ENCODE results near the gene FTL. TPM values are rescaled to one million over a fixed set of nuclear protein-coding genes. Genes with fewer than 3 reads are reported as not detected.

Gene FTL
- total and polyA plus RNA-seq, 2 donors (not counting 3 experiments of a cell fraction or from before 2014, with no cell fraction given), result 1,937 to 2,748 TPM

DNA sequence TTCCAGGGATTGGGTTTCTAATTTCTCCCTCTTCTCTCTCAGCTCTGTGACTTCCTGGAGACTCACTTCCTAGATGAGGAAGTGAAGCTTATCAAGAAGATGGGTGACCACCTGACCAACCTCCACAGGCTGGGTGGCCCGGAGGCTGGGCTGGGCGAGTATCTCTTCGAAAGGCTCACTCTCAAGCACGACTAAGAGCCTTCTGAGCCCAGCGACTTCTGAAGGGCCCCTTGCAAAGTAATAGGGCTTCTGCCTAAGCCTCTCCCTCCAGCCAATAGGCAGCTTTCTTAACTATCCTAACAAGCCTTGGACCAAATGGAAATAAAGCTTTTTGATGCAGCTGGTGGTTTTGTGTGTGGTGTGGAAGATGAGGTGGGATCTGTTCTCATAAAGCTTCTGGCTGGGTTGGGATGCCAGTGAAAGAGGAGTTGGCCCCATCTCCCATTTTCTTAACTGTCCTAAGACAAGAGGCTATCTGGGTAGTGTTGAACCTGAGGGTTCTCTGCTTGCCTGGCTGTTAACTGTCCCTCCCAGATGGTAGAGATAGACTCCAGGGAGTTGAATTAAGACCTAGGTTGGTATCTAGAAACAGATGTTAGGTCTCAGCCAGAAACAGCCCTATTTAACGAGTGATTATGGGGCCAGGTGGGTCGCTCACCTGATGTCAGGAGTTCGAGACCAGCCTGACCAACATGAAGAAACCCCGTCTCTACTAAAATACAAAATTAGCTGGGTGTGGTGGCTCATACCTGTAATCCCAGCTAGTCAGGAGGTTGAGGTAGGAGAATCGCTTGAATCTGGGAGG lies 1.6 kb downstream of the FTL start:
- ChIA-PET POLR2A (interaction anchor here (0.6 to 2.3 kb wide), 3 partner anchors 91 to 201 kb away, joined by 4 to 14 read pairs (median 4); partner anchors contain the start of gene PPP1R15A), CTCF (interaction anchor here (0.8 to 2.7 kb wide), 5 partner anchors 27 to 179 kb away, joined by 3 to 20 read pairs (median 12); partner anchors contain the start of gene RUVBL2)
- peak overlapping the region; percentile 35 to 79 (median 60) for H3K4me3 ChIP-seq (replicated peaks in 1 of 3; ENCODE audit: insufficient read depth in 1 of 3, low read depth in 1 of 3, low read length in 3 of 3)
- peaks cover 16% of the 10 kb centered on the region for H3K79me2 ChIP-seq (ENCODE audit: control insufficient read depth, insufficient read depth, low read length)
- H3K9me3 ChIP-seq (replicated peaks; ENCODE audit: control insufficient read depth, insufficient read depth, low read length), result no peaks in the 10 kb centered on the region
- TF ChIP-seq, protein P1, sequence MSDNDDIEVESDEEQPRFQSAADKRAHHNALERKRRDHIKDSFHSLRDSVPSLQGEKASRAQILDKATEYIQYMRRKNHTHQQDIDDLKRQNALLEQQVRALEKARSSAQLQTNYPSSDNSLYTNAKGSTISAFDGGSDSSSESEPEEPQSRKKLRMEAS (IDR thresholded peaks at IDR 0.05; ENCODE audit: insufficient read depth, insufficient read length), result no peak
- no peak for TF ChIP-seq FOS (IDR thresholded peaks at IDR 0.05; ENCODE audit: borderline replicate concordance, insufficient read depth, low read length)
- DNase-seq (ENCODE audit: low read depth, low spot score), result no peak
- H3K4me2 ChIP-seq (ENCODE audit: insufficient read depth, low read length), result peak overlapping the region; percentile 62
- intact Hi-C loops (cut with micrococcal nuclease), result no loop called here
- H3K9ac ChIP-seq (replicated peaks; ENCODE audit: extremely low read depth, insufficient read depth, low read length), result no peak overlapping the region
- FAIRE-seq, result peak; percentile 44
- H3K9me1 ChIP-seq (replicated peaks; ENCODE audit: control insufficient read depth, extremely low read depth, insufficient read depth, low read length), result no peaks in the 10 kb centered on the region
- no peaks in the 10 kb centered on the region for H3K27me3 ChIP-seq (ENCODE audit: control insufficient read depth in 2 of 2, insufficient read depth in 2 of 2, low read length in 2 of 2)
- peaks cover 25% of the 10 kb centered on the region for H3K4me1 ChIP-seq (ENCODE audit: control insufficient read depth, extremely low read depth, insufficient read depth, low read length)
- no TSS peak for BruUV-seq (replicated peaks)
- no peak overlapping the region for H2AFZ ChIP-seq (ENCODE audit: low read depth, low read length)
- dilution Hi-C loops (cut with MboI; ENCODE audit: extremely low pct_ligation_motif_present, low sequenced_read_pairs), result no loop called here
- H3K27ac ChIP-seq (ENCODE audit: insufficient read depth, low read depth, low read length), result no peak overlapping the region
- H4K20me1 ChIP-seq (replicated peaks; ENCODE audit: control insufficient read depth, extremely low read depth, insufficient read depth, low read length), result peaks cover 3% of the 10 kb centered on the region
- peaks cover 3 to 9% of the 10 kb centered on the region in 2 experiments for H3K36me3 ChIP-seq (ENCODE audit: control insufficient read depth in 2 of 2, extremely low read depth in 1 of 2, insufficient read depth in 2 of 2, low read length in 2 of 2)

GRCh38 chr19:48967346-48968178 lies 2.5 kb downstream of the FTL start:
- no TSS peak for BruUV-seq (replicated peaks)
- intact Hi-C loops (cut with micrococcal nuclease) (no loop called here), dilution Hi-C loops (cut with MboI; ENCODE audit: extremely low pct_ligation_motif_present, low sequenced_read_pairs) (no loop called here)
- Histone ChIP-seq H3K27me3 (ENCODE audit: control insufficient read depth in 2 of 2, insufficient read depth in 2 of 2, low read length in 2 of 2) (no peaks in the 10 kb centered on the region), H3K79me2 (ENCODE audit: control insufficient read depth, insufficient read depth, low read length) (peaks cover 16% of the 10 kb centered on the region), H3K9me1 (replicated peaks; ENCODE audit: control insufficient read depth, extremely low read depth, insufficient read depth, low read length) (no peaks in the 10 kb centered on the region), H3K36me3 (ENCODE audit: control insufficient read depth in 2 of 2, extremely low read depth in 1 of 2, insufficient read depth in 2 of 2, low read length in 2 of 2) (peaks cover 3 to 9% of the 10 kb centered on the region in 2 experiments), H3K9me3 (replicated peaks; ENCODE audit: control insufficient read depth, insufficient read depth, low read length) (no peaks in the 10 kb centered on the region), H3K27ac (ENCODE audit: insufficient read depth, low read depth, low read length) (no peak overlapping the region), H3K9ac (replicated peaks; ENCODE audit: extremely low read depth, insufficient read depth, low read length) (no peak overlapping the region), H2AFZ (ENCODE audit: low read depth, low read length) (no peak overlapping the region), H4K20me1 (replicated peaks; ENCODE audit: control insufficient read depth, extremely low read depth, insufficient read depth, low read length) (peaks cover 3% of the 10 kb centered on the region), H3K4me2 (ENCODE audit: insufficient read depth, low read length) (no peak overlapping the region), H3K4me1 (ENCODE audit: control insufficient read depth, extremely low read depth, insufficient read depth, low read length) (peaks cover 18% of the 10 kb centered on the region), H3K4me3 (replicated peaks in 1 of 3; ENCODE audit: insufficient read depth in 1 of 3, low read depth in 1 of 3, low read length in 3 of 3) (no peak overlapping the region)
- POLR2A ChIA-PET, result interaction anchor here (0.6 to 2.3 kb wide), 4 partner anchors 87 to 202 kb away, joined by 3 to 14 read pairs (median 4); partner anchors contain the start of gene PPP1R15A
- DNase-seq (ENCODE audit: low read depth, low spot score) (no peak), FAIRE-seq (peak; percentile 52)
- TF ChIP-seq, protein P1 (IDR thresholded peaks at IDR 0.05; ENCODE audit: insufficient read depth, insufficient read length), result no peak
- TF ChIP-seq POLR2A (IDR thresholded peaks at IDR 0.05; ENCODE audit: low read depth, low read length), result peak; percentile 71
- CTCF ChIA-PET, result interaction anchor here (0.8 to 2.7 kb wide), 7 partner anchors 26 to 180 kb away, joined by 3 to 20 read pairs (median 3); partner anchors contain the start of genes HSD17B14 and RUVBL2
